GM21825 (cell line): ENCODE data around the gene SELENOK.

Experiments
- ATAC-seq: cut with Tn5 transposase; IDR thresholded peaks from one replicate; pipeline ENCODE4 v1.9.1; 2021; ENCODE audit warnings: mild to moderate bottlenecking, moderate library complexity; ENCODE audit not compliant: unreplicated experiment

The SELENOK gene

GRCh38 chr3:53884623-53885022, 7.0 kb downstream of the SELENOK start:
- no peak for ATAC-seq

GRCh38 chr3:53883008-53883407, 8.7 kb downstream of the SELENOK start:
- no peak for ATAC-seq

- peak; percentile 87 for ATAC-seq
Observed at GRCh38 chr3:53881691-53882593, 9.7 kb downstream of the SELENOK start, which contains the start of gene ACTR8. Gene ACTR8 (minus strand): TSS chr3:53882152. CDS start chr3:53882101, 51 bp downstream.

GRCh38 chr3:53880396-53881345, 11.0 kb downstream of the SELENOK start:
- no peak for ATAC-seq

GRCh38 chr3:53865732-53866499, 25.7 kb downstream of the SELENOK start:
- no peak for ATAC-seq

- no peak for ATAC-seq
Observed at GRCh38 chr3:53863145-53863544, 28.5 kb downstream of the SELENOK start.

- ATAC-seq, result no peak
Observed at GRCh38 chr3:53862241-53862640, 29.4 kb downstream of the SELENOK start.

GRCh38 chr3:53860196-53860595, 31.5 kb downstream of the SELENOK start:
- no peak for ATAC-seq

GRCh38 chr3:53859178-53859577, 32.5 kb downstream of the SELENOK start:
- no peak for ATAC-seq

GRCh38 chr3:53858096-53858741, 33.4 kb downstream of the SELENOK start:
- ATAC-seq, result no peak

- no peak for ATAC-seq
Observed at GRCh38 chr3:53856964-53857363, 34.7 kb downstream of the SELENOK start.

- no peak for ATAC-seq
Observed at GRCh38 chr3:53850895-53851294, 40.8 kb downstream of the SELENOK start.

GRCh38 chr3:53849916-53850315, 41.7 kb downstream of the SELENOK start:
- ATAC-seq, result no peak

- no peak for ATAC-seq
Observed at GRCh38 chr3:53846851-53847155, 44.9 kb downstream of the SELENOK start.

- peak; percentile 51 for ATAC-seq
Observed at GRCh38 chr3:53846134-53846850, 45.4 kb downstream of the SELENOK start, which contains the start of the genes CHDH and IL17RB. Gene CHDH (minus strand): TSS chr3:53846419. CDS start chr3:53824008, 22,411 bp downstream. Gene IL17RB (plus strand): TSS chr3:53846568. CDS start chr3:53846589, 21 bp downstream.

GRCh38 chr3:53845881-53846133, 45.9 kb downstream of the SELENOK start:
- peak; percentile 9 for ATAC-seq

- no peak for ATAC-seq
Observed at GRCh38 chr3:53845103-53845880, 46.4 kb downstream of the SELENOK start.

GRCh38 chr3:53844262-53845102, 47.2 kb downstream of the SELENOK start:
- no peak for ATAC-seq
